HTERT RPE-1 (cell line): Measurements from ENCODE around the gene CHRDL2.

Source experiments
- in situ Hi-C: fragments of 300-500 bp; cut with MboI; formaldehyde crosslinking; loops from 4 replicates; pipeline ENCODE4 v1.14.3; 2020; ENCODE audit warnings: low sequenced_read_pairs

CHRDL2 gene

GRCh38 chr11:74713686-74714085 is 17.5 kb downstream of the CHRDL2 start:
- in situ Hi-C loops: no loop called here

GRCh38 chr11:74710281-74710938 is 20.8 kb downstream of the CHRDL2 start:
- in situ Hi-C loops: no loop called here

- in situ Hi-C loops: no loop called here
Measured at GRCh38 chr11:74709175-74709574, 22.1 kb downstream of the CHRDL2 start.

- in situ Hi-C loops: no loop called here
Measured at GRCh38 chr11:74707602-74708510, 23.4 kb downstream of the CHRDL2 start.

- in situ Hi-C loops: no loop called here
Measured at GRCh38 chr11:74707182-74707581, 24.0 kb downstream of the CHRDL2 start.

GRCh38 chr11:74703211-74703610 is 28.0 kb downstream of the CHRDL2 start:
- in situ Hi-C loops: no loop called here

GRCh38 chr11:74702383-74703007 is 28.7 kb downstream of the CHRDL2 start:
- in situ Hi-C loops: no loop called here

GRCh38 chr11:74701351-74701750 is 29.9 kb downstream of the CHRDL2 start:
- in situ Hi-C loops: no loop called here

GRCh38 chr11:74699615-74700396 is 31.4 kb downstream of the CHRDL2 start:
- in situ Hi-C loops: no loop called here

- in situ Hi-C loops: no loop called here
Measured at GRCh38 chr11:74697722-74698121, 33.5 kb downstream of the CHRDL2 start.

- in situ Hi-C loops: no loop called here
Measured at GRCh38 chr11:74696939-74697675, 34.1 kb downstream of the CHRDL2 start.

GRCh38 chr11:74696500-74696899 is 34.7 kb downstream of the CHRDL2 start:
- in situ Hi-C loops: no loop called here

- in situ Hi-C loops: no loop called here
Measured at GRCh38 chr11:74695705-74696280, 35.4 kb downstream of the CHRDL2 start.

- in situ Hi-C loops: no loop called here
Measured at GRCh38 chr11:74694136-74694930, 36.9 kb downstream of the CHRDL2 start.

- in situ Hi-C loops: no loop called here
Measured at GRCh38 chr11:74693531-74693930, 37.7 kb downstream of the CHRDL2 start.

- in situ Hi-C loops: no loop called here
Measured at GRCh38 chr11:74691755-74692154, 39.5 kb downstream of the CHRDL2 start.

- in situ Hi-C loops: no loop called here
Measured at GRCh38 chr11:74689666-74690065, 41.6 kb downstream of the CHRDL2 start.

GRCh38 chr11:74687237-74688023 is 43.8 kb downstream of the CHRDL2 start:
- in situ Hi-C loops: no loop called here
